Esophagus muscularis mucosa (tissue), 4 donors: ENCODE results near the gene SMCR8. TPM values are rescaled to one million over a fixed set of nuclear protein-coding genes. Genes with fewer than 3 reads are reported as not detected.
A peak's percentile ranks its signal among the peaks of the same experiment; 100 is the strongest.

Experiments used
- DNase-seq: peaks from one replicate; pipeline ENCODE4 v3.0.0-alpha.2; 2017; ENCODE audit errors: extremely low spot score
- H3K27ac ChIP-seq, 4 donors: fragments of 200-600 bp; sonication (generic); replicated peaks in 1 of 4; 1 replicate in 3 of 4; 2 replicates in 1 of 4; pipeline ENCODE4 v1.5.1; 2016 to 2019; ENCODE audit warnings: mild to moderate bottlenecking in 1 of 4
- H3K27me3 ChIP-seq, 4 donors: fragments of 200-600 bp; sonication (generic); one replicate each; pipeline versions ENCODE4 v1.5.1 to v1.6.0; 2016 to 2019
- H3K36me3 ChIP-seq, 4 donors: fragments of 200-600 bp; sonication (generic); one replicate each; pipeline ENCODE4 v1.5.1; 2016 to 2019
- H3K4me1 ChIP-seq, 4 donors: fragments of 200-600 bp; sonication (generic); one replicate each; pipeline ENCODE4 v1.5.1; 2016 to 2019
- H3K4me3 ChIP-seq, 4 donors: fragments of 200-600 bp; sonication (generic); 1 replicate in 2 of 4; 2 replicates in 2 of 4; pipeline ENCODE4 v1.5.1; 2016 to 2019; ENCODE audit warnings: mild to moderate bottlenecking in 4 of 4, moderate library complexity in 1 of 4
- H3K9me3 ChIP-seq, 4 donors: fragments of 200-600 bp; sonication (generic); 1 replicate in 3 of 4; 2 replicates in 1 of 4; pipeline ENCODE4 v1.5.1; 2016 to 2019
- CTCF ChIP-seq, 3 experiments: fragments of 200-600 bp in 2 of 3; fragments of 450-650 bp in 1 of 3; sonication (generic) in 2 of 3; IDR thresholded peaks; one replicate each; pipeline ENCODE4 v1.5.1; 2017 to 2019; ENCODE audit warnings: antibody characterized with exemption in 3 of 3, mild to moderate bottlenecking in 2 of 3, moderate library complexity in 1 of 3
- EP300 ChIP-seq: sonication (generic); formaldehyde crosslinking; IDR thresholded peaks from one replicate; pipeline ENCODE4 v1.6.1; 2017; ENCODE audit warnings: antibody characterized with exemption
- POLR2A ChIP-seq: fragments of 450-650 bp; IDR thresholded peaks from one replicate; pipeline ENCODE4 v1.6.1; 2017; ENCODE audit warnings: antibody characterized with exemption, moderate library complexity, mild to moderate bottlenecking, low read depth
- POLR2AphosphoS5 ChIP-seq, 2 donors: sonication (generic); formaldehyde crosslinking; IDR thresholded peaks; one replicate each; pipeline ENCODE4 v1.6.1; 2017; ENCODE audit warnings: antibody characterized with exemption in 2 of 2
- WGBS: methylation state at CpG from one replicate; pipeline ENCODE4 v1.1.5; 2018; 5-methylcytosine and 5-hydroxymethylcytosine counted together
- intact Hi-C: fragments of 100-400 bp; cut with DNase I; formaldehyde crosslinking; loops from one replicate; pipeline ENCODE4 v1.15.1; 2023
- total RNA-seq, 4 donors: library from RNA; depleted of rRNA; stranded (reverse); fragments of >200 nt; gene quantifications; one replicate each; pipeline versions ENCODE4 v1.1.0 to v1.2.1, GENCODE V29; 2016

The SMCR8 gene
- total RNA-seq, 4 donors from 2014 or later = 13.3 to 20.5 (median 17.3) TPM

- Histone ChIP-seq H3K4me1 (peaks cover 15 to 27% (median 23%) of the 10 kb centered on the region in 4 donors), H3K36me3 (peaks cover 35 to 64% (median 51%) of the 10 kb centered on the region in 4 donors), H3K9me3 (no peaks in the 10 kb centered on the region), H3K27me3 (no peaks in the 10 kb centered on the region), H3K27ac (no peak overlapping the region), H3K4me3 (no peak overlapping the region)
- 92% methylated on average over 4 of the region's 4 CpGs for WGBS
- TF ChIP-seq POLR2AphosphoS5 (IDR thresholded peaks at IDR 0.05) (no peak), POLR2A (no peak), EP300 (no peak), CTCF (IDR thresholded peaks at IDR 0.05) (no peak)
- DNase-seq = no peak
- intact Hi-C loops = no loop called here
Observed at GRCh38 chr17:18309202-18309601, 5.9 kb upstream of the SMCR8 start.

GRCh38 chr17:18314059-18314730 lies 898 bp upstream of the SMCR8 start:
- intact Hi-C loops = loop anchor here (5.0 kb wide), 1 partner anchor 92 kb away; no protein-coding TSS in a partner anchor
- WGBS = 0% methylated on average over 14 of the region's 39 CpGs
- peak overlapping the region; percentile 86 to 88 (median 88) for H3K27ac ChIP-seq
- H3K9me3 ChIP-seq = no peaks in the 10 kb centered on the region
- H3K4me3 ChIP-seq = peak overlapping the region; percentile 76 to 86 (median 82)
- H3K36me3 ChIP-seq = peaks cover 3 to 46% (median 29%) of the 10 kb centered on the region in 4 donors
- no peak for DNase-seq
- peaks cover 54 to 68% (median 63%) of the 10 kb centered on the region in 4 donors for H3K4me1 ChIP-seq
- H3K27me3 ChIP-seq = no peaks in the 10 kb centered on the region
- no peak for TF ChIP-seq POLR2A

GRCh38 chr17:18315562-18315922 lies 449 bp downstream of the SMCR8 start:
- no peak for TF ChIP-seq POLR2A
- no peak for TF ChIP-seq POLR2AphosphoS5 (IDR thresholded peaks at IDR 0.05)
- no peak for TF ChIP-seq EP300
- TF ChIP-seq CTCF (IDR thresholded peaks at IDR 0.05) = no peak
- Histone ChIP-seq H3K36me3 (peaks cover 3 to 52% (median 39%) of the 10 kb centered on the region in 4 donors), H3K4me1 (peaks cover 67 to 82% (median 76%) of the 10 kb centered on the region in 4 donors), H3K4me3 (peak overlapping the region; percentile 76 to 86 (median 82)), H3K27ac (peak overlapping the region; percentile 86 to 88 (median 88)), H3K27me3 (no peaks in the 10 kb centered on the region), H3K9me3 (no peaks in the 10 kb centered on the region)
- DNase-seq = no peak
- intact Hi-C loops = no loop called here
- WGBS = 5% methylated on average over 18 of the region's 18 CpGs

GRCh38 chr17:18315961-18316360 lies 868 bp downstream of the SMCR8 start:
- intact Hi-C loops = loop anchor here (2.0 kb wide), 1 partner anchor 47 kb away; the partner anchor contains the start of gene SHMT1
- TF ChIP-seq CTCF (IDR thresholded peaks at IDR 0.05) (no peak), POLR2AphosphoS5 (IDR thresholded peaks at IDR 0.05) (no peak), POLR2A (no peak), EP300 (no peak)
- Histone ChIP-seq H3K27ac (peak overlapping the region; percentile 86 to 88 (median 88)), H3K27me3 (no peaks in the 10 kb centered on the region), H3K36me3 (peaks cover 3 to 55% (median 41%) of the 10 kb centered on the region in 4 donors), H3K4me3 (peak overlapping the region; percentile 76 to 86 (median 82)), H3K9me3 (no peaks in the 10 kb centered on the region), H3K4me1 (peaks cover 72 to 86% (median 79%) of the 10 kb centered on the region in 4 donors)
- DNase-seq = no peak
- WGBS = 71% methylated on average over 11 of the region's 11 CpGs

- WGBS = 88% methylated on average over 7 of the region's 7 CpGs
- intact Hi-C loops = no loop called here
Observed at GRCh38 chr17:18318117-18318516, 3.0 kb downstream of the SMCR8 start.

More at GRCh38 chr17:18318117-18318516, 3.0 kb downstream of the SMCR8 start:
- DNase-seq = no peak
- Histone ChIP-seq H3K9me3 (no peaks in the 10 kb centered on the region), H3K4me1 (peaks cover 64 to 83% (median 71%) of the 10 kb centered on the region in 4 donors), H3K27me3 (no peaks in the 10 kb centered on the region), H3K36me3 (peaks cover 9 to 57% (median 51%) of the 10 kb centered on the region in 4 donors), H3K4me3 (peak overlapping the region in 3 of 4 donors; percentile 2 to 17 (median 8)), H3K27ac (no peak overlapping the region)
- TF ChIP-seq EP300 (no peak), POLR2AphosphoS5 (IDR thresholded peaks at IDR 0.05) (no peak), CTCF (IDR thresholded peaks at IDR 0.05) (no peak)
